GM12865 (cell line): Measurements from ENCODE around the gene AANAT.

Experiments
- DNase-seq: peaks from one replicate; pipeline ENCODE4 v3.0.0; 2010; ENCODE audit warnings: low read depth
- H3K4me3 ChIP-seq: 2 replicates; pipeline ENCODE4 v1.5.1; 2011; ENCODE audit warnings: mild to moderate bottlenecking, low read depth, low read length, control low read depth
- CTCF ChIP-seq: IDR thresholded peaks from 2 replicates; pipeline ENCODE4 v1.5.1; 2011; ENCODE audit warnings: low read length, control low read depth, low read depth, inconsistent platforms; ENCODE audit not compliant: insufficient read depth; ENCODE audit errors: missing control alignments

The AANAT gene

GRCh38 chr17:76468634-76469010 is 1.2 kb downstream of the AANAT start:
- H3K4me3 ChIP-seq = no peak overlapping the region
- no peak for TF ChIP-seq CTCF
- no peak for DNase-seq

GRCh38 chr17:76469076-76469990 is 1.9 kb downstream of the AANAT start:
- DNase-seq = no peak
- TF ChIP-seq CTCF = no peak
- no peak overlapping the region for H3K4me3 ChIP-seq

- no peak overlapping the region for H3K4me3 ChIP-seq
- DNase-seq = no peak
- no peak for TF ChIP-seq CTCF
These were observed 2.8 kb downstream of the AANAT start for GRCh38 chr17:76469991-76470739.

GRCh38 chr17:76471498-76472257 is 4.3 kb downstream of the AANAT start:
- no peak for TF ChIP-seq CTCF
- no peak overlapping the region for H3K4me3 ChIP-seq
- DNase-seq = no peak

- H3K4me3 ChIP-seq = no peak overlapping the region
- TF ChIP-seq CTCF = no peak
- no peak for DNase-seq
These were observed 4.8 kb downstream of the AANAT start for GRCh38 chr17:76472258-76472645.

- no peak overlapping the region for H3K4me3 ChIP-seq
- no peak for DNase-seq
- no peak for TF ChIP-seq CTCF
These were observed 5.3 kb downstream of the AANAT start for GRCh38 chr17:76472726-76473125.
